Measurements from ENCODE around the gene PYCR2. TPM values are rescaled to one million over a fixed set of nuclear protein-coding genes. Genes with fewer than 3 reads are reported as not detected.
"Not testable (repeated sequence)": the region's sequence is repeated elsewhere in the genome, so short reads cannot be mapped to it uniquely, and the experiment has no call there.

The PYCR2 gene
- total RNA-seq, 1 donor from 2014 or later, result 126 TPM

DNA sequence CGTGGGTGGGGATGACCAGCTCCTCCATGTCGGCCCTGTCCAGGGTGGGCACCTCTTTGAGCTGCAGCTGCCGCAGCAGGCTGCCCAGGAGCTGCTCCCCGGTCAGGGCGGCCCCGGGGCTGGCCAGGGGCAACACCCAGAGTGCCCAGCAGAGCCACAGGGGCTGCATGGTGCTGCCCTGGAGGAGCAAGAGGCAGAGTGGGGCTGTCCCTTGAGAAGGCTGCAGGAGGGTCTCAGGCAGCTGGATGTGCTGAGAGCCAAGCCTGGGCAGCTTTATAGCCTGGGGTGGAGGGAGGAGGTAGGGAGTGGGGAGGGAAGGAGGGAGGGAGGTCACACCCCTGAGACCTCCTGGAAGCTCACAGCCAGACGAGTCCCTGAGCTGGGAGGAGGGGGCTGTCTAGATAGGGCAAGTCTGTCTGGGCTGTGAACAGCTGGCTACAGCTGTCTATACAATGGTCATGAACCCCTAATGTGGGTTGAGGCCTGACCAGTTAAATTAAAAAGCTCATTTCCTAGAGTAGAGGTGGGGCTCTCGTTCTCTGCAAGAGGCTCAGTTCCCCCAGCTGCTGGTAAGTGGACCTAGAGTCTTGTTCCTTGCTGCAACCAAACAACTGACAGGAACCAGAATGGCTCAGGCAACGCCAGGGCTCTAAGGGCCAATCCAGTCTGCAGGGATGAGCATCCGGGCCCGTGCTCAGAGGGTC lies 35.0 kb downstream of the PYCR2 start, which contains the start of gene LEFTY1:
Gene LEFTY1 (minus strand): TSS at position 249 of the 704 bp plus-strand sequence. CDS start 80 bp downstream, at position 169.
- intact Hi-C loops (cut with DNase I), result no loop called here
- H3K27ac ChIP-seq, result no peak within 1 kb of the TSS
- DNase-seq (ENCODE audit: low spot score in 2 of 2), result no peak
- no peaks in the 10 kb centered on the region for H3K36me3 ChIP-seq
- no peaks in the 10 kb centered on the region for H3K27me3 ChIP-seq
- TF ChIP-seq, protein P1, sequence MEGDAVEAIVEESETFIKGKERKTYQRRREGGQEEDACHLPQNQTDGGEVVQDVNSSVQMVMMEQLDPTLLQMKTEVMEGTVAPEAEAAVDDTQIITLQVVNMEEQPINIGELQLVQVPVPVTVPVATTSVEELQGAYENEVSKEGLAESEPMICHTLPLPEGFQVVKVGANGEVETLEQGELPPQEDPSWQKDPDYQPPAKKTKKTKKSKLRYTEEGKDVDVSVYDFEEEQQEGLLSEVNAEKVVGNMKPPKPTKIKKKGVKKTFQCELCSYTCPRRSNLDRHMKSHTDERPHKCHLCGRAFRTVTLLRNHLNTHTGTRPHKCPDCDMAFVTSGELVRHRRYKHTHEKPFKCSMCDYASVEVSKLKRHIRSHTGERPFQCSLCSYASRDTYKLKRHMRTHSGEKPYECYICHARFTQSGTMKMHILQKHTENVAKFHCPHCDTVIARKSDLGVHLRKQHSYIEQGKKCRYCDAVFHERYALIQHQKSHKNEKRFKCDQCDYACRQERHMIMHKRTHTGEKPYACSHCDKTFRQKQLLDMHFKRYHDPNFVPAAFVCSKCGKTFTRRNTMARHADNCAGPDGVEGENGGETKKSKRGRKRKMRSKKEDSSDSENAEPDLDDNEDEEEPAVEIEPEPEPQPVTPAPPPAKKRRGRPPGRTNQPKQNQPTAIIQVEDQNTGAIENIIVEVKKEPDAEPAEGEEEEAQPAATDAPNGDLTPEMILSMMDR (IDR thresholded peaks at IDR 0.05), result no peak
- H3K4me1 ChIP-seq, result no peaks in the 10 kb centered on the region
- no peak within 1 kb of the TSS for H3K4me3 ChIP-seq
- H3K9me3 ChIP-seq, result no peaks in the 10 kb centered on the region

DNA sequence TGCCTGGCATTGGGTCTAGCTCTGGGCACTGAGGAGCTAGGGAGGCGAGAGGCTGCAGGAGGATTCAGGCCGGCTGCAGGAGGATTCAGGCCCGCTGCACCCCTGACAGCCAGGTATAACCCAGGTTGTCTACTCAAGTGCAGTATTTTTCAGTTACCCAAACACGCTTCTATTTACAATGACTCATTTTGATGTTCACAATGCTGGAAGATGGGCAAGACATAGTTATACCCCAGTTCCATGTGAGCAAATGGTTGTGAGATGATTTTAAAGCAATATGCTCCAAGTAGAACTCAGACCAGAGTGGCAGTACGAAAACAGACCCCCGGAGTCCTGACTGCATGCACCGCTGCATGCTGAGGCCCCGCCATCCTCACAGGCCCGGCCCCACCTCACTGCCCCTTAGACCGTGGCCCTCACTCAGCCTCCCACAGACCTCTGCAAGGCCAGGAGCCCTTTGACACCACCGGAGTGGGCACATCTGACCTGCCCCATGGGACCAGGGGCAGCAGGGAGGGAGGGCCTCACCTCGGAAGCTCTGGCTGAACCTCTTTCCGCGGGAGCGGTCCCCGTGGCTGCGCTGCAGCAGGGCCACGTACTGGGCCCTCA lies 35.7 kb downstream of the PYCR2 start:
- Histone ChIP-seq H3K27ac (no peak overlapping the region), H3K4me3 (no peak overlapping the region), H3K9me3 (no peaks in the 10 kb centered on the region), H3K27me3 (no peaks in the 10 kb centered on the region), H3K4me1 (no peaks in the 10 kb centered on the region), H3K36me3 (no peaks in the 10 kb centered on the region)
- no peak for DNase-seq (ENCODE audit: low spot score in 2 of 2)
- TF ChIP-seq, protein P1 (IDR thresholded peaks at IDR 0.05), result no peak
- intact Hi-C loops (cut with DNase I), result no loop called here

DNA sequence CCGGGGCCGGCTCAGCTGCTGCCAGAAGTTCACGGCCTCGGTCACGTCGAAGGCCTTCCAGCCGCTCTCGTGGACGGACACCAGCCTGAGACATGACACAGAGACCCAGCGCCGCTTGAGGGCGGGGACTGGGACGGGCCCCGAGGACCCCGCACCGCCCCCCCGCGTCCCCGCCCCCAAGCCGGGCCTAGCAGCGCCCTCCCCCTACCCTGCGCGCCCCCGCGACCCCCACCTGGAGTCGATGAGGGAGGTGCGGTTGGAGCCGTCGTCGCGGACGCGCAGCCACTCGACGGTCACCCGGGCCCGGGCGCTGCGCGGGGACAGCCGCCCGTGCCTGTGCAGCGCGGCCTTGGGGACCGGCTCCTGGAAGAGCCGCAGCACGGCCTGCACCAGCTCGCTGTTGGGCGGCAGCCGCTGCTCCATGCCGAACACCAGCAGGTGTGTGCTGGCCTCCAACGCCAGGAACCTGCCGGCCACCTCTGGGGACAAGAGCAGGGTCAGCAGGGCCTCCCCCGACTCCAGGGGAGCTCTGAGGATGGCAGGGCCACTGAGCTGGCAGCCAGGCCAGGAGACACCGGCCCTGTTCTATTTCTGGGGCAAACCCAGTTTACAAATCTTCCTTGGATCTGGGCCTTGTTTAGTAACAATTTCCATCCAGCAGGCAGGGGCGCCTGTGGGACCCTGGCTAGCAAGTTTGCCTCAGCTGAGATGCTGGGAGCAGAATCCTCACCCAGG lies 36.3 kb downstream of the PYCR2 start:
- H3K4me3 ChIP-seq; H3K4me1 ChIP-seq; H3K27ac ChIP-seq; H3K36me3 ChIP-seq; intact Hi-C loops (cut with DNase I); H3K9me3 ChIP-seq; DNase-seq (ENCODE audit: low spot score in 2 of 2); H3K27me3 ChIP-seq: not testable (repeated sequence)

DNA sequence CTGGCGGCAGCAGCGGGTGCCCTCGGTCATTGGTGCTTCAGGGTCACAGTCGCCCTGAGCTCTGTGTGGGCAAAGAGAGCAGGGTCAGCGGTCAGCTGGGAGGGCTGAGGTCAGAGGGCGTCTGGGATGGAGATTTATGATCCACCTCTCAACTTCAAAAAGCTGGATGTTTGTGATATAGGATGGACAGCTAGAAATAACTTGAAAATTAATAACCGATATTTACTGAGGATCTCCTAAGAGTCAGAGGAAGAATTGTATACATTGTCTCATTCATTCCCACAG lies 37.1 kb downstream of the PYCR2 start:
- H3K36me3 ChIP-seq, result no peaks in the 10 kb centered on the region
- no peak overlapping the region for H3K4me3 ChIP-seq
- no peak for DNase-seq (ENCODE audit: low spot score in 2 of 2)
- no peak overlapping the region for H3K27ac ChIP-seq
- H3K4me1 ChIP-seq, result no peaks in the 10 kb centered on the region
- no peaks in the 10 kb centered on the region for H3K9me3 ChIP-seq
- TF ChIP-seq, protein P1 (IDR thresholded peaks at IDR 0.05), result no peak
- intact Hi-C loops (cut with DNase I), result no loop called here
- H3K27me3 ChIP-seq, result no peaks in the 10 kb centered on the region

DNA sequence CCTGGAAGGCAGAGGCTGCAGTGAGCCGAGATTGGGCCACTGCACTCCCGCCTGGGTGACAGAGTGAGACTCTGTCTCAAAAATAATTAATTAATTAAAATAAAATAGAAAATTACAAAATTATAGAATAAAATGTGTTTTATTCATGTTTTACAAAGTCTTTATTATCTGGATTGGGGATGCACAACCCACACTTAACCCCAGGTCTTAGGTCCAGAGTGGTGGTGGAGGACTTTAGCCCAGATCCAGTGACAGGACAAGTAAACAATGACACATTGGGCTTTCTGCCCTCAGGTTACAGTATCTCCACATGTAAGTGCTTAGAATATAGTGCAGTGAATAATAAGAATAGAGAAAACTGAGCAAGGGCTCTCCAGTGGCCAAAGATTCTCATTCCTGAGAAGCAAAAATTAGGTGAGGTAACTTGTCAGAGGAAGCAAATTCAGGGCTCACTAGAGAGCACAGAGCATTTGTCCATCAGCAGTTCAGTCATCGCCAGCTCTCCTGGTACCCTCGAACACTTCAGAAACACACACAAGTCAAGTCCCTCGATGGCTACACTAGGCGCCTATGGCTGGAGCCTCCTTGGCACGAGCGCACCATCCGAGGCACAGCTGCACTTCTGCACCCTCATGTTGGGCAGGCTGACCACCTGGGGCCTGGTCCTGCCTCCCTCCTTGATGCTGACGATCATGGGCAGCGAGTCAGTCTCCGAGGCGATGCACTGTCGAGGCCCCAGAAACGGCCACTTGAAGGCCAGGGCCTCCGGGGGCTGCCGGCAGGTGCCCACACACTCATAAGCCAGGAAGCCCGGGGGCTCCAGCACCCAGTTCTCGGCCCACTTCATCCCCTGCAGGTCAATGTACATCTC lies 37.7 kb downstream of the PYCR2 start:
- Histone ChIP-seq H3K27ac (no peak overlapping the region), H3K4me3 (no peak overlapping the region), H3K36me3 (no peaks in the 10 kb centered on the region), H3K27me3 (no peaks in the 10 kb centered on the region), H3K4me1 (peaks cover under 1 to 1% of the 10 kb centered on the region in 2 donors), H3K9me3 (no peaks in the 10 kb centered on the region)
- TF ChIP-seq, protein P1 (IDR thresholded peaks at IDR 0.05), result no peak
- no peak for DNase-seq (ENCODE audit: low spot score in 2 of 2)
- intact Hi-C loops (cut with DNase I), result no loop called here

Measured in ascending aorta (tissue), 2 donors.